ENCODE data around the gene DGKQ.

DNA sequence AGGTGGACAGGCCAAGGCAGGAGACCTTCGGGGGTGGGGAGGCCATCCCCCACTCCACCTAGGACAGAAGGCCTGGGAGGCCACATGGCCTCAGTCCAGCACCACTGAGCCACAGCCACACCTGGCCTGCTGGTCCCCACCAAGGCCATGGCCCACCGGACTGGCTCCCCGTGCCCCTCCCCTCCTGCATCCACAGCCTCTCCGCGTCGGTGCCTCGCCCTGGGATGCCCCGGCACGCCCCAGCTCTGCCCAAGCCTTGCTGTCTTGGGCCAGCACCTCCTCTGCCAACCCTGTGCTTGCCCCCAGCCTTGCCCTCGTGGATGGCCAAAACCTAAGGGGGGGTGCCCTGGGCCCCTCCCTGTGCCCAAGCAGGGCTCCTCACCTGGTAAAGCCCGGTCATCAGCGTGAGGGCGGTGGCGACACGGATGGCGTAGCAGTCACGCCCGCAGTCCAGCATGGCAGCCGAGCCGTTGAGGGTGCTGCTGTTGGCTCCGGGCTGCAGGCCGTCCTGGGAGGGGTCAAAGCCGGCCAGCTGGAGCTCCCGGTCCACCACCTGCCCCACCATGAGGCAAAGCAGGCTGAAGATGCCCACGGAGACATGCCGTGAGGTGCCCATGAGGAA is 17.5 kb upstream of the DGKQ start:
- TF ChIP-seq, protein P1, sequence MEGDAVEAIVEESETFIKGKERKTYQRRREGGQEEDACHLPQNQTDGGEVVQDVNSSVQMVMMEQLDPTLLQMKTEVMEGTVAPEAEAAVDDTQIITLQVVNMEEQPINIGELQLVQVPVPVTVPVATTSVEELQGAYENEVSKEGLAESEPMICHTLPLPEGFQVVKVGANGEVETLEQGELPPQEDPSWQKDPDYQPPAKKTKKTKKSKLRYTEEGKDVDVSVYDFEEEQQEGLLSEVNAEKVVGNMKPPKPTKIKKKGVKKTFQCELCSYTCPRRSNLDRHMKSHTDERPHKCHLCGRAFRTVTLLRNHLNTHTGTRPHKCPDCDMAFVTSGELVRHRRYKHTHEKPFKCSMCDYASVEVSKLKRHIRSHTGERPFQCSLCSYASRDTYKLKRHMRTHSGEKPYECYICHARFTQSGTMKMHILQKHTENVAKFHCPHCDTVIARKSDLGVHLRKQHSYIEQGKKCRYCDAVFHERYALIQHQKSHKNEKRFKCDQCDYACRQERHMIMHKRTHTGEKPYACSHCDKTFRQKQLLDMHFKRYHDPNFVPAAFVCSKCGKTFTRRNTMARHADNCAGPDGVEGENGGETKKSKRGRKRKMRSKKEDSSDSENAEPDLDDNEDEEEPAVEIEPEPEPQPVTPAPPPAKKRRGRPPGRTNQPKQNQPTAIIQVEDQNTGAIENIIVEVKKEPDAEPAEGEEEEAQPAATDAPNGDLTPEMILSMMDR (IDR thresholded peaks at IDR 0.05), result no peak
- TF ChIP-seq, protein P2, sequence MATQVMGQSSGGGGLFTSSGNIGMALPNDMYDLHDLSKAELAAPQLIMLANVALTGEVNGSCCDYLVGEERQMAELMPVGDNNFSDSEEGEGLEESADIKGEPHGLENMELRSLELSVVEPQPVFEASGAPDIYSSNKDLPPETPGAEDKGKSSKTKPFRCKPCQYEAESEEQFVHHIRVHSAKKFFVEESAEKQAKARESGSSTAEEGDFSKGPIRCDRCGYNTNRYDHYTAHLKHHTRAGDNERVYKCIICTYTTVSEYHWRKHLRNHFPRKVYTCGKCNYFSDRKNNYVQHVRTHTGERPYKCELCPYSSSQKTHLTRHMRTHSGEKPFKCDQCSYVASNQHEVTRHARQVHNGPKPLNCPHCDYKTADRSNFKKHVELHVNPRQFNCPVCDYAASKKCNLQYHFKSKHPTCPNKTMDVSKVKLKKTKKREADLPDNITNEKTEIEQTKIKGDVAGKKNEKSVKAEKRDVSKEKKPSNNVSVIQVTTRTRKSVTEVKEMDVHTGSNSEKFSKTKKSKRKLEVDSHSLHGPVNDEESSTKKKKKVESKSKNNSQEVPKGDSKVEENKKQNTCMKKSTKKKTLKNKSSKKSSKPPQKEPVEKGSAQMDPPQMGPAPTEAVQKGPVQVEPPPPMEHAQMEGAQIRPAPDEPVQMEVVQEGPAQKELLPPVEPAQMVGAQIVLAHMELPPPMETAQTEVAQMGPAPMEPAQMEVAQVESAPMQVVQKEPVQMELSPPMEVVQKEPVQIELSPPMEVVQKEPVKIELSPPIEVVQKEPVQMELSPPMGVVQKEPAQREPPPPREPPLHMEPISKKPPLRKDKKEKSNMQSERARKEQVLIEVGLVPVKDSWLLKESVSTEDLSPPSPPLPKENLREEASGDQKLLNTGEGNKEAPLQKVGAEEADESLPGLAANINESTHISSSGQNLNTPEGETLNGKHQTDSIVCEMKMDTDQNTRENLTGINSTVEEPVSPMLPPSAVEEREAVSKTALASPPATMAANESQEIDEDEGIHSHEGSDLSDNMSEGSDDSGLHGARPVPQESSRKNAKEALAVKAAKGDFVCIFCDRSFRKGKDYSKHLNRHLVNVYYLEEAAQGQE (IDR thresholded peaks at IDR 0.05; ENCODE audit: low read depth, low read length), result no peak
- TF ChIP-seq TAF1 (IDR thresholded peaks at IDR 0.05; ENCODE audit: borderline replicate concordance, low read depth, low read length) (no peak), GABPA (IDR thresholded peaks at IDR 0.05; ENCODE audit: low read depth) (no peak), FOSL2 (IDR thresholded peaks at IDR 0.05; ENCODE audit: borderline replicate concordance, low read depth) (no peak), POLR2AphosphoS5 (IDR thresholded peaks at IDR 0.05; ENCODE audit: low read depth, low read length) (no peak), YY1 (IDR thresholded peaks at IDR 0.05; ENCODE audit: low read depth) (no peak)
- TF ChIP-seq, protein P3, sequence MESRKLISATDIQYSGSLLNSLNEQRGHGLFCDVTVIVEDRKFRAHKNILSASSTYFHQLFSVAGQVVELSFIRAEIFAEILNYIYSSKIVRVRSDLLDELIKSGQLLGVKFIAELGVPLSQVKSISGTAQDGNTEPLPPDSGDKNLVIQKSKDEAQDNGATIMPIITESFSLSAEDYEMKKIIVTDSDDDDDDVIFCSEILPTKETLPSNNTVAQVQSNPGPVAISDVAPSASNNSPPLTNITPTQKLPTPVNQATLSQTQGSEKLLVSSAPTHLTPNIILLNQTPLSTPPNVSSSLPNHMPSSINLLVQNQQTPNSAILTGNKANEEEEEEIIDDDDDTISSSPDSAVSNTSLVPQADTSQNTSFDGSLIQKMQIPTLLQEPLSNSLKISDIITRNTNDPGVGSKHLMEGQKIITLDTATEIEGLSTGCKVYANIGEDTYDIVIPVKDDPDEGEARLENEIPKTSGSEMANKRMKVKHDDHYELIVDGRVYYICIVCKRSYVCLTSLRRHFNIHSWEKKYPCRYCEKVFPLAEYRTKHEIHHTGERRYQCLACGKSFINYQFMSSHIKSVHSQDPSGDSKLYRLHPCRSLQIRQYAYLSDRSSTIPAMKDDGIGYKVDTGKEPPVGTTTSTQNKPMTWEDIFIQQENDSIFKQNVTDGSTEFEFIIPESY (IDR thresholded peaks at IDR 0.05; ENCODE audit: borderline replicate concordance, low read depth), result no peak
- TF ChIP-seq, protein P4, sequence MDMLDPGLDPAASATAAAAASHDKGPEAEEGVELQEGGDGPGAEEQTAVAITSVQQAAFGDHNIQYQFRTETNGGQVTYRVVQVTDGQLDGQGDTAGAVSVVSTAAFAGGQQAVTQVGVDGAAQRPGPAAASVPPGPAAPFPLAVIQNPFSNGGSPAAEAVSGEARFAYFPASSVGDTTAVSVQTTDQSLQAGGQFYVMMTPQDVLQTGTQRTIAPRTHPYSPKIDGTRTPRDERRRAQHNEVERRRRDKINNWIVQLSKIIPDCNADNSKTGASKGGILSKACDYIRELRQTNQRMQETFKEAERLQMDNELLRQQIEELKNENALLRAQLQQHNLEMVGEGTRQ (IDR thresholded peaks at IDR 0.05; ENCODE audit: borderline replicate concordance, low read depth, low read length), result no peak
